Measurements from ENCODE around the gene KRT3.

KRT3 gene

DNA sequence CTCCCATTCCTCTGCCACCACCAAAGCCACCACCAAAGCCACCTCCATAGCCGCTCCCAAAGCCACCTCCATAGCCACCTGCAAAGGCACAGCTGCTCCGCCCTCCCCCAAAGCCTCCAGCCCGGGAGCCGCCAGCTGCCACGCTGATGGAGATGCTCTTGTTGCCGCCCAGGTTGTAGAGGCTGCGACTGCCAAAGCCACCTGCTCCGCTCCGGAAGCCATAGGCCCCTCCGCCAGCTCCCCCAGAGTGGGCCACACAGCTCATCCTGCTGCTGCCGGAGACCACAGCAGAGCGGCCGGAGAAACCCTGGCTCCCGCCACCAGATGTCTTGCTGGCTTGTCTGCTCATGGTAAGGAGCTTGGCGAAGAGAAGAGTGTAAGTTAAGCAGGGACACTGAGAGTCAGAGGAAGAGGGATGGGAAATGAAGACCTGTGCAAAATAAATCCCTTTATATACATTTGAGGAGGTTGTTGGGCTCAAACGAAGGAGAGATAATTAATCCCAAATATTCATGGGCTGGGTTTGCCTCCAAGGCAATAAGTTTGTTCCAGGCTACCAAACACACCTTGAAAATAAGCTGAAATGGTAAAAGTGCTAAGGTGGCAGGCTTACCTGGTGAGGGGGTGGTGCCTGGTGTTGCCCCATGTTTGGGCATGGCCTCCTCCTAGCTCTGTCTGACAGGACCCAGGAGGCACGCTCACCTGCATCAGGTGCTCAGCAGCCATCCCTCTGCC is at the start of gene KRT3:
KRT3 (minus strand) TSS at position 424 of the 735 bp plus-strand sequence; CDS start at position 349, 75 bp downstream.
- no peak for DNase-seq

DNA sequence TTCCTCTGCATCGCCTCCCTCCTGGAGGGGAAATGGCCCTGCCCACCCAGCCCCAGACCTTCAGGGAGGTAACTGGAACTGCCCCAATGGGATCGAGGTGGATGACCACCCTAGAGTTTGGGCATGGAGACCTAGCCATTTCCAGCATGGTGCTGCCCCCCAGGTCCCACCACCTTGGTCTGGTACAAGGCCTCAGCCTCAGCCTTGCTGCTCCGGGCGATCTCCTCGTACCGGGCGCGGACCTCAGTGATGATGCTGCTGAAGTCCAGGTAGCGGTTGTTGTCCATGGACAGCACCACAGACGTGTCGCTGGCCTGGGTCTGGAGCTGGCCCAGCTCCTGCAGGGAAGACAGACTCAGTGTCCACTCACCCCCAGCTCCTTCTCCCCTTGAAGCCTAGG is 48.5 kb upstream of the KRT3 start:
- no peak for DNase-seq

DNA sequence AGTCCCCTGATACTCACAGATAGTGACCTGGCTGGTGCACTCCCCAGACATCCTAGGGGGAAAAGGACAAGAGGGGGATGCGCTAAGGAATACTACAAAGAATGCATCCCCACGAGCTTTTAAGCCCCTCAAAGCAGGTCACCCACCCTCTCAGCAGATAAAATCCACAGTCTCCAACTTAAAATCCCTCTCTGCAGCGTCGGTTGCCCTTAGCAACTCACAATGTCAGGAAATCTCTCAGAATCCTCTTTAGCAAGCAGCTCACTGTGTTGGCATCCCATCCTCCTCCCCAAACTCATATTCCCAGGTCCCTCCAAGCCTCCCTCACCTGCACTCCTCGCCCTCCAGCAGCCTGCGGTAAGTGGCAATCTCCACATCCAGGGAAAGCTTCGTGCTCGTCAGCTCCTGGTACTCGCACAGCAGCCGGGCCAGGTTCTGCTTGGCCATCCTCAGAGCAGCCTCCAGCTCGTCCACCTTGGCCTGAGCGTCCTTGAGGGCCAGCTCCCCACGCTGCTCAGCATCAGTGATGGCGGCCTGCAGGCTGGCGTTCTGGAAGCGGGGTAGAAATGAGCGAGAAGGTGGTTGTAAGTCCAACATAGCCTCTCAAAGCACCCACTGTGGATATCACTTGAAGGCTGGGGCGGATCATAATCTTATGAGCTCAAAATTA is 43.7 kb upstream of the KRT3 start:
- no peak for DNase-seq

DNA sequence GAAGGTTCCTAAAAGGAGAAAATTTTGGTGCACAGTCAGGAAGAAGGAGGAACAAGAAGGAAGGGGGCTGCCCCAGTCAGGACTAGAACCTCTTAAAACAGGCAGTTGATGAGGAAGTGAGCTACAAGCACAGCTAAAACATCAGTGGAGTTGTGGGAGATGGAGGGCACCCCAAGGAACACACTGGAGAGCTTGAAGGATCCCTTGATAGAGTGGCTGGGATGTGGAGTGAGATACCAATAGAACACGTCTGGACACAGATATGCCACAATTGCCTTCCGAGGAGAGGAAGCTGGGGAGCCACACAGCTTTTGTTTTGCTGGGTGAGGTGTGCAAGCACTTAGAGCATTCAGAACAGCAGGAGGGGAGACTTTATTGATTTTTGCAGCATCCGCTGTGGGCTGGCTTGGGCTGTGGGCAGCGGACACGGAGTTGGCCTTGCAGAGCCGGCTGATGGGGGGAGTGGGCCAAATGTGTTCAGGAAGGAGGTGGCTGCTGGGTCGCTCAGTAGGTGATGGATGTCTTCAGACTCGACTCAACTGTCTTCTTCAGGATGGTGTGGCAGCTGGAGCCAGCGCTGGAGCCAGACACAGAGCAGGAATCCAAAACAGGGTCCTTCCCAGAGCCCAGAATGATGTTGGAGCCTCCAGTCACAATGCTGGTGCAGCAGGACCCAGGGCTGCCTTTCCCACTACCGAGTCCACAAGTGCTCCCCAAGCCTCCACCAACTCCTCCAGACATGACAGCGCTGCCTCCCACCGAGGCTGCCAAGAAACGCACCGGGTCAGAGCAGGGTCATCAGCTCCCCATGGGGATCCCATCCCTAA is 42.9 kb upstream of the KRT3 start:
- DNase-seq = no peak

DNA sequence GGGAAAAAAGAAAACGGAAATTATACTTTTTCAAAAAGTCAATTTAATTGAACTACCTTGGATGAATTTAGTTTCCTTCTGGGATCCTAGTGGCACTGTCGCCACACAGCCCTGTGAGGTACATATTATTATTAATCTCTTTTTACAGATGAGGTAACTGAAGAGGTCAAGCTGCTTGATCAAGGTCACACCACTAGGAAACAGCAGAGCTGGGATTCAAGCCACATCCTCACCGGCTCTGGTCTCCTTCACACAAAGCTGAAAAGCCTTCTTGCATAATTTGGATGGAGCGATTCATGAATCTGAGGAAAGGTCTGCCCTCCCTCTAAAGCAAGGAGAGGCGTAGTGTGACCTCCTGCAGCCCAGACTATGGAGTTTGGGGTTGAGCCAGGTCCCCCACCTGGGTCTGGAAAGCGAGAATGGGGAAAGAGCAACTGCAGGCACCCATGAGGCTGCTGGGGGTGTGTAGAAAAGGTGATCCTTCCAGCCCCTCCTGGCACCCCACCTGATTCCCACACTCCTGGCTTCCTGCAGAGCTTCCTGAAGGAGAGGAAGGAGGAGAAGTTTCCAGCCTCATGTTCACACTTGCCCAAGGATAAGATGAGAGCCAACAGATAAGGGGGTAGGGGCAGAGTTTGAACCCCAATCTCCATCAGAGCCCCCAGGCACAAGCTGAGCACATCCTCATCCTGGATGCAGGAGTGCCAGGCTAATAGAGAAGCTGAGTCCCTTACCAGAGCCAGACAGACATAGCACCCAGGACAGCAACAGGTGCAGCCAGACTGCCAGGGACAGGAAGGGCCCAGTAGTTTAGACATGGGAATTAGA is 42.1 kb upstream of the KRT3 start:
- no peak for DNase-seq

DNA sequence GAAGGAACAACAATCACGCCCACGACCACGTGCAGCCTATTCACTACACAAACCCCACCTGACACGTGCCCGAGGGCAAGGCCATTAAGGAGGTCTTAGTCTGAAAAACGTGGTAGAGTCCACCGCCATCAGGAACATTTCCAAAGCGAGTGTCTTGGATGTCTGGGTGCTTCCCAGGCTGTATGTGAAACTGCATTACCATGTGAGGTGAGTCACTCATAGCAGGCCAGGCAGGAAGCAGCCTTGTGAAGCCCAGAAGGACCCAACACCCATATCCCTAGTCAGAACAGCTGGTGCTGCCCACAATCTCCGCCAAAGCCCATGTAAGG is 41.5 kb upstream of the KRT3 start:
- no peak for DNase-seq

DNA sequence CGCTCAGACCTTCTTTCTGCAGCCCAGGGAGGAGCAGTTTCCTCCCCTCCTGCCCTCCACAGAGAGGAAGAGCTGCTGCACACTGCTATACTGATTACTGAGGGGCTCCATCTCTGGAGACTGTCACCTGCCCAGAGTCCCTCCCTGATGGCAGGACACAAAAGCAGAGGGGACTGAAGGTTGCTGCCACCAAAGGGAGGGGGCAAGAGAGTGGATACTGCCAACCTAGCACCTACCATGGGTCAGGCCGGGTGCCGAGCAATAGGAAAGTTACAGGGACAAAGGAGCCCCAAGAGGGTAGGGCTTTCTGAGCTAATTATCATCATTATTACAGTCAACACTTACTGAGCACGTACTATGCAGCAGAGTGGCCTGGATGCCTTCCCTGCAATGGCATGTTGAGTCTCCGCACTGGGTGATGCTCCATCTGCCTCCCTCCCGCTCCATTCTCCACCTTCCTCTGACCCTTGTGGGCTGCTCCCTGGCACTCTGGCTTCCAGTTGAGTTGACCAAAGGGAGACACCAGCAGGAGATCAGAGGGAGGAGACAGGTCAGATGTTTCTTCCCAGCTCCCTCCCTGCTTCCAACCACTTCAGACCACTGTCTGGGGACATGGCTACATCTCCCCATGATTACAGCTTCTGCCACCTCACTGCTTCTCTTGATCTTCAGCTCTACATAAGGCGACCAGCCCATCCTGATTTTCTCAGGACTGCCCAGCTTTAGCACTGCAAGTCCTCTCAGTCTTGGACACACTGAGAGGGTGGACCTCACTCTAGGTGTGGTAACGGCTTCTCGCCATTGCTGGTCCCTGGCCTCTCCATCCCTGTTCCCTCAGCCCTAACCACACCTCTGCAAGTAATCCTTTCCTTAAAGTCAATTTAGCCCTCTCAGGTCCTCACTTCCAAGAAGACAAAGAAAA is 40.8 kb upstream of the KRT3 start:
- DNase-seq = no peak

DNA sequence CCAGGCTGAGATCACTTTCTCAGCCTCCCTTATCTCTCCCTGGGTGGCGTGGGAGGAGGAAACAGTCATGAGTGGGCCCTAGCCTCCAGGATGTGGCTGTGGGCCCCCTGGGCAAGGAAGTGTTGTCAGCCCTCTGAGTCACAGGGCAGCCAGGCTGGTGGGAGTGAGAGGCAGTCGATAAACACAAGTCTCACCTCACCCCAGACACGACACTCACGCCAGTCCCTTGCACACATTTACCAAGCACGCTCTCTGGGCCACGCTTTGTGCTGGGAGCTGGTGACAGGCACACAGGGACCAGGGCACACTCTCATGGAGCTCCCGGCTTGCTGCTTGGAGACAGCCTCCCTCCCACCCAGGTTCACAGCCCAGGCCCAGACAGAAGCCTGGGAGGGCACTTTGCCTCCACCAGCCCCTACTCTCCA is 40.1 kb upstream of the KRT3 start:
- peak; percentile 24 to 40 for DNase-seq

DNA sequence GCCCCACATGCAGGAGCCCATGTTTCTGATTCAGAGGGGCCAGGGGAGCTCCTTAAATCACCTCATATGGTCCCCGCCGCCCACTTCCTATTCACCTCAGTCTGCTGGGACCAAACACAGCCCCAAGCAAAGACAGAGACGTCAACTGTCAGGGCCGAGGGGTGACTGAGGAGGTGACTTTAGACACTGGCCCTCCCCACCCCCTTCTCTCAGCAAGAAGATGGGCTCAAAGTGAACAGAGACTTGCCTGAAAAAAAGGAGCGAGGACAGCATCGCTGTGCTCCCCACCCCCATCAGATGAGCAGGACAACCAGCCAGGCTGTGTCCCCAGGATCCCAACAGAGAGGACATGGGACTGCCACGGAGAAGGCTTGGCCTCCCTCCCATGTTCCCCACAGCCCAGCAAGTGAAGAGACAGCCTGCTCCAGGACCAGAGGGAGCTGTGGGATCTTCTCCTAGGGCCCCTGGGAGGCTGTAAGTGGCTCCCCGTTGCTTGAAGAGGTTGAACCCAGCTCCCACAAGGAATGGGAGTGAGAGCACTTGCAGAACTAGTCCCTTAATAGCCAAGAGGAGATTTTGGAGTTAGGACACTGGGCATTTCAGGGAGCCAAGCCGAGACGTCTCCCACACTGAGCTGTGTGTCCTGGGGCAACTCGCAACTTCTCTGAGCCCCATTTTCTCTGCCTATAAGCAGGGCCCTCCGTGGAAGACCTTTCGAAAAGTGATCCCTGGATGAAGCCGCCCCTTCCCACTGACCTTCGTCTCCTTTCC is 39.5 kb upstream of the KRT3 start:
- no peak for DNase-seq

DNA sequence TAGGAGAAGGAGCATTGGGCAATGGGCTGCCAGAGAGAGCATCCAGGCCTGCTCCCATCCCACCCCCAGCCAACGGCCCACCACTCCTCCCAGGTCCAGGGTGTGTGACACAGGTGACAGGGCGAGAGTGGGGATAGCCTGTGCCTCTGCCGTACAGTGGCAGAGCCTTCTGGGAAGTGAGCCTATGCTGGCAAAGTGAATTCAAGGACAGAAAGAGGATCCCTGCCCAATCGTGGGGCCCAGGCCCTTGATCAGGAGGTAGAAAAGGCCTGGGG is 38.7 kb upstream of the KRT3 start:
- no peak for DNase-seq

DNA sequence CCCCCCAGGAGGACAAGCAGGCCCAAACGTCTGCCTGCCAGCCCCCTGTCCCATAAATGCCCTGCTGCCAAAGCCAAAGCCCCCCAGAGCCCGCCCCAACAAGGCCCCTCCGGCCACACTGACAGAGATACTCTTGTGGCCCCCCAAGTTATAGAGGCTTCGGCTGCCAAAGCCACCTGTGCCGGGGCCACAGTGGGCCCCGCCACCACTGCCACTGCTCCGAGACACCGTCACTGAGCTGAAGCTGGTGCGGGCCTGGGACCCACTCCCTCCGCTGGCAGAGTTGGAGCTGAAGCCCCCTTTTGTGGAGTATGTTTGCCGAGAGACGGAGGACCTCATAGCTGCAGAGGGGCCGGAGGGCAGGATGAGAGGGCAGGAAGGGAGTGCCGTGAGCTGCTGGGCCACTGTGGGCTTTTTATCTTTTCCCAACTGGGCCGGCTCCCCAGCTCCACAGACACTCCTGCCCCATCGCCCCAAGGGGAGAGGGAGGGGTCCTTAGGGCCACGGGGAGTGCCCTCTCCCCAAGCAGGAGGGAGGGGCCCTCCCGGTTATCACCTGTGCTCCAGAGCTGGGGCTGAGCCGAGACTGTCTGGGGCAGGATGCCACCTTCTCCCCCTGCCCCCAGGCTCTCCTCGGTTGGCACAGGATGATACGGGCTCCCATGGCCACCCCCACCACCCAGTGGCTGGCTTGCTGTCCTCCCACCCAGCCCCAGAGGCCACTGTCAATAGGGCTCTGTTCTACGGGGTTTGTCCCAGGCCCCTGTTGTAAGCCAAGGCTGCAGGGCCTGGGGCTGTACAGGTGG is 38.2 kb upstream of the KRT3 start, which contains the start of gene KRT79:
KRT79 (minus strand) TSS at position 390 of the 805 bp plus-strand sequence; CDS start at position 339, 51 bp downstream.
- no peak for DNase-seq

DNA sequence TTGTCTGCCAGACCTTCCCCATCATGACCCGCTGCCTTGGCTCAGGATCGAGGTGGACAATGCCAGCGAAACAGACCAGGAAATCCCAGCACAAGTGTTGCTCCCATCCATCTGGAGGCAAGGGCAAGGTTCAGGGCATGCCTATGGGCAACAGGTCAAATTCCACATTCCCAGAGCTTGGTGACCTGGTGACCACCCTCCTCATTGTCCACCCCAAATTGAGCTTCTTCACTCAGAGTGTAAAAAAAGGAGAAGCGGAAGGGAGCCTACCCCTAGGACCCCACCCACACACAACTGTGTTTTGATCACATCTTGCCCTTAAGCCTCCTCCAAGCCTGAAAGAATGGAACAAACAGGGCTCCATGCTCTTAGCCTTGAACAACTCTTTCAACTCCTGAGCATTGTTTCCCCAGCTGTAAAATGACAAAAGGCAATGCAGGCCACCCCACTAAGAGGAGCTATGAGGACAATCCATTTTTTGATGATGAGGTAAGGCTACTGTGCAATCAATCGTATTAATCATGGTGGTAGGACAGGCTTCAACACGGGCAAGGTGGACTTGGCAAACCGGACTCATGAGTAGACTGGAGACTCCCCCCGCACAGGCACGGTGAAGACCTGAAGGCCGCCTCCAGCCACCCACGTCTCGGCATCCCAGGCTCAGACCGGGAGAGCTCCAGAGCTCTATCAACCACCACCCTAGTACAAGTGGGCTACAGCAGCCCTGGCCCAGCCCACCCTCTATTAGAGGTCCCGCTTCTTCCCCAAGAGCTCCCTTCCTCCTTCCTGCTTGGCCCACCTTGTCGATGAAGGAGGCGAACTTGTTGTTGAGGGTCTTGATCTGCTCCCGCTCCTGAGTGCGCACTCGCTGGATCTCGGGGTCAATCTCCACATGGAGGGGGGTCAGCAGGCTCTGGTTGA is 37.3 kb upstream of the KRT3 start:
- DNase-seq = no peak

DNA sequence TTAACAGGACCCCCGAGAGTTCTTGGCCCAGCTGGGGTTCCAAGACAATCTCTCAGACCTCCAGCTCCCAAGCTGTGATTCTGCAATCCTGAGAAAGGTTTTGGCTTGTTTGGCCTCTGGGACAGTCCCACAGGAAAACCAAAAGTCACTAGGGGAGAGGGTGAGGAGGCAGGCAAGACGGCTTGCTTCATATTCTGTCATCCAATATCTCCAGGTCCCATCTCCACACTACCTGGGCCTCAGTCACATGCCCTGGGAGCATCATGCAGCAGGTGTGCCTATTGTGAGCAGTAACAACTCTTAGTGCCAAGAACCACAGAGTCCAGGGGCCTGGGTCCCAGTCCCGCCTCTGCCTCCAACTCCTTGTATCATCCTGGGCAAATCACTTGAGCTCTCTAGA is 36.5 kb upstream of the KRT3 start:
- DNase-seq = no peak

DNA sequence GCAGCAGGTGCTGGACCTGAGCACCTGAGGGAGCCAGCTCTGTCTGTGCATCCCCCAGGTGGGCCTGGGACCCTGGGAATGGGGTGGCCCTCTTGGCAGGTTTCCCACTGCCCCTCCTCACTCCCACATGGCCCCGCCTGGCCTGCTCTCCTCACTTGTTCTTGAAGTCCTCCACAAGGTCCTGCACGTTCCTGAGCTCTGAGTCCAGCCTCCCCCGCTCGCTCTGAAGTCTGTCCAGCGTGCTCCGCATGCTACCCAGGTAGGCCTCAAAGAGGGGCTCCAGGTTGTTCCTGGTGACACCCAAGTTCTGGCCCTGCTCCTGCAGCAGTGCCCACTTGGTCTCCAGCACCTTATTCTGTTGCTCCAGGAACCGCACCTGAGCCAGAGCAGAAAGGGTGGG is 35.3 kb upstream of the KRT3 start:
- DNase-seq = no peak

DNA sequence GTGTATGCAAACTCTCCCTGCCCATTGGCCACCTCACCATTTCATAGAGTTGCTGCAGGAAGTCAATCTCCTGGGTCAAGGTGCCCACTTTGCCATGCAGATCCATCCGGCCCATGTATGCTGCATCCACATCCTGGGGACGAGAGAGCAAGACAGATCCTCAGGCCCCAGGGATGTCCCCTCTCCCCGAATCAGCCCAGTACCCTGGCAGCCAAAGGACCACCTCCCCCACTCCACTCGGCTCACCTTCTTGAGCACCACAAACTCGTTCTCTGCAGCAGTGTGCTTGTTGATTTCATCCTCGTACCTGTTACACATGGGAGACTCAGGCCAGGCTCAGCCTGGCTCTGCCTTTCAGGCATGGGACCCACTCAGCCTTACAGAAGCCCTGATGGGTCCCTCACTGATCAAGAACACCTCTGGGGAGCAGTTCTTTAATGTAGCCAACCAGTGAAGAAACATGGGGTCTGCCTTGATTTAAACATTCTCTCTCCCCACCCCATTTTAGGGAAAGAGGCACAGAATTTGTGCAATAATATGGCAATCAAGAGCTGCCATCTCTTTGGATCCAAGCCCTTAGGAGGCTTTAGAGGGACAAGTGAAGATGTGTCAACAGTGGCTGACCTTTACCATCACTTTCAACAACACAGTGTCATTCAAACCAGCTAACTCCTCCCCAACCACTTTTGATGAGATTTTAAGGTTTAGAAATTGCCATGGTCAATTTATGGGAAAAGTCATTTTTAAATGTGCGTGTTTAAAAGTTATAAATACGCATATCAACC is 34.3 kb upstream of the KRT3 start:
- no peak for DNase-seq

DNA sequence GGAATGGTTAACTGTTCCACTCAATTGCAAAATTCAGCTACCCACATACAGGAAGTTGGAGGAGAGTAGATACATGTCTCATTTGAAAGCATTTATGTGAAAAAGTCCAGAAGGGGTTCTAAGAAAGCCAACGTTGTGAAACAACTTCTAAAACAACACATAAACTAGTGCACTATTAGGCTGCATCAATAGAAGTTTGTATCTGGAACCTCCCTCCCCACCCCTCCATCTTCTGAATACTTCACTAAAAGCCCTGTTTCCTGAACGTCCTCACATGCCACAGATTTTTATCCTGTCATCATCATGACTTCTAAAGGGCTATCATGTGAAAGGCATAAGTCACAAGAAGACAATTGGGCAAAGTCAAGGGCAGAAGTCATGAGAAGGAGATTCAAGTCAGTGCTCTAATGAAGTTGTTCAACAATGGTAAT is 32.7 kb upstream of the KRT3 start:
- no peak for DNase-seq

DNA sequence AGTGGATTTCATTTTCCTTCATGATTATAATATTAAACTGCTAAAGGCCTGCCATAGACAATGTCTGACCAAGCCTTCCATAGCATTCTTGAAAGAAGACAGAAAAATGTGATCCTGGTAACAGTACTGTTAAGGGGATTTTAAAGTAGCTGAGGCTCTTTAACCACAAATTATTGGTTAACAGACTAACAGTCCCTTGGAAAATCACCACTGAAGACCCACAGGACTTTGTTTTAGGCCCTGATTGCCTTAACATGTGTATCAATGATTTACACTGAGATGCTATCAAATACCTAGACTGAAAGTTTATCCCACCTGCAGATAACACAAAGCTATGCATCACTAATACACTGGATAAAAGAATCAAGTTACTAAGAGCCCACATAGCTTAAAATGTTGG is 32.2 kb upstream of the KRT3 start:
- DNase-seq = no peak

DNA sequence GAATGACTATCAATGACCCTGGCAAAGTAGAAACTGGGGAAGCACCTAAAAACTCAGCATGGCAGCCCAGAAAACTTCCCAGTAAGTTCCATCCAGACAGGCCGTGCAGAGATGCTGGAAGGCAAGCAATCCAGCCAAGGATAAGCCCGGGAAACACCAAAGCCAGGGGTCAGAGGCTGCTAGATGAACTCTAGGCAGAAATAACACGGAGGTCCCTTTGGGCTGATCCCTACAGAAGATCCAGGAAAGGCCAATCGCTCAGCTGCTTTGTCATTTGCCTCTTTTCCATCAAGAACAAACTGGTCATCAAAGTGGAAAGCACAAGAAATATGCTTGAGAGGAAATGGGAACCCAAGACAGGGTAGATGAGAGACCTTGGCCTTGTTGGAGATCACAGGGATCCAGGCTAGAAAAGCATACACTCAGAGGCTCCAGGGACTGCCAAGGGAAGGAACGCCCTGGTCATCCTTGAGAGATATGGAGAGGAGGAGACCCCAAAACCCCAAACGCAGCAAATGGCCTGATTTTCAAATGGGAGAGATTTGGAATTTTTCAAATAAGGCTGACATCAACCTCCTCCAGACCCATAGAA is 31.7 kb upstream of the KRT3 start:
- no peak for DNase-seq

Data from activated CD4-positive, alpha-beta T cell treated with anti-CD3 and anti-CD28 coated beads, Interleukin-2, amount 50 U/mL, for 4 hours (primary cell).